H1 (cell line): ENCODE data around the gene TBC1D32. TPM values are rescaled to one million over a fixed set of nuclear protein-coding genes. Genes with fewer than 3 reads are reported as not detected.

Experiments used
- CREB1 ChIP-seq: IDR thresholded peaks from 2 replicates; pipeline ENCODE4 v1.6.1; 2012; ENCODE audit warnings: inconsistent platforms
- KDM4A ChIP-seq: IDR thresholded peaks from one replicate; pipeline ENCODE4 v1.7.1; 2012; ENCODE audit warnings: low read depth, mild to moderate bottlenecking, moderate library complexity, low read length, inconsistent platforms; ENCODE audit not compliant: severe bottlenecking
- RFX5 ChIP-seq: IDR thresholded peaks from 2 replicates; pipeline ENCODE4 v1.6.1; 2011; ENCODE audit warnings: low read depth, low read length, improper control_type of control experiment, borderline replicate concordance
- SP1 ChIP-seq: IDR thresholded peaks from 2 replicates; pipeline ENCODE4 v1.6.1; 2011; ENCODE audit warnings: low read depth, low read length
- TEAD4 ChIP-seq: IDR thresholded peaks from 2 replicates; pipeline ENCODE4 v1.6.1; 2012; ENCODE audit warnings: low read depth, low read length, inconsistent platforms, mixed read lengths
- YY1 ChIP-seq: IDR thresholded peaks from 2 replicates; pipeline ENCODE4 v1.6.1; 2011; ENCODE audit warnings: low read depth, mild to moderate bottlenecking, low read length
- polyA plus RNA-seq, 7 experiments: library from polyadenylated mRNA; depleted of rRNA in 3 of 7; stranded (reverse) in 5 of 7; unstranded in 2 of 7; fragments of >200 nt in 5 of 7; fragments of 200-250 nt in 2 of 7; gene quantifications; 1 replicate in 5 of 7; 2 replicates in 1 of 7; 4 replicates in 1 of 7; pipeline versions ENCODE4 v1.2.1 to v1.2.3, GENCODE V29; 2011 to 2013; ENCODE audit warnings: missing spikeins in 2 of 7, mixed read lengths in 2 of 7
- total RNA-seq: library from RNA; stranded (reverse); fragmentation: NEBNext Ultra II Directional; extraction: Animal tissue kit (Norgen Biotek cat#: 25700); gene quantifications from 2 replicates; pipeline ENCODE4 v1.2.1, GENCODE V29; 2021
- TF ChIP-seq, protein P1 (sequence below): fragments of 300-600 bp; sonication (generic); IDR thresholded peaks from 2 replicates; pipeline ENCODE4 v1.7.1; 2012; ENCODE audit warnings: low read length, moderate library complexity, mild to moderate bottlenecking, inconsistent platforms; ENCODE audit not compliant: insufficient replicate concordance
- TF ChIP-seq, protein P2 (sequence below), 3 experiments: IDR thresholded peaks; 1 replicate in 2 of 3; 2 replicates in 1 of 3; pipeline versions ENCODE4 v1.5.1 to v1.6.1; 2011; ENCODE audit warnings: low read length in 3 of 3, mild to moderate bottlenecking in 3 of 3, inconsistent platforms in 2 of 3, low read depth in 1 of 3, moderate library complexity in 1 of 3; ENCODE audit not compliant: insufficient read depth in 1 of 3; ENCODE audit errors: control extremely low read depth in 1 of 3

TBC1D32 gene
- total and polyA plus RNA-seq, 2 of the 8 experiments (the other 6 are each of a cell fraction or from before 2014, with no cell fraction given): 5.3 to 7.1 TPM

DNA sequence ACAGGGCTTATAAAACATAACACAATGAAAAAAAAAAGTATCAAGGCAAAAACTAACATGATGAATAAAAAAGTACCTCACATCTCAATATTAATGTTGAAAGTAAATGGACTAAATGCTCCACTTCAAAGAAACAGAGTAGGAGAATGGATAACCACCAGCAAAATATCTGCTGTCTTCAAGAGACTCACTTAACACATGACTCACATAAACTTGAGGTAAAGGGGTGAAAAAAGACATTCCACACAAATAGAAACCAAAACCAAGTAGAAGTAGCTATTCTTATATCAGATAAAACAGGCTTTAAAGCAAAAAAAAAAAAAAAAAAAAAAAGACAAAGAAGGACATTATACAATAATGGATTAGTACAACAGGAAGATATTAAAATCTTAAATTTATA, 86.9 kb downstream of the TBC1D32 start (continued):
- TF ChIP-seq, protein P1, sequence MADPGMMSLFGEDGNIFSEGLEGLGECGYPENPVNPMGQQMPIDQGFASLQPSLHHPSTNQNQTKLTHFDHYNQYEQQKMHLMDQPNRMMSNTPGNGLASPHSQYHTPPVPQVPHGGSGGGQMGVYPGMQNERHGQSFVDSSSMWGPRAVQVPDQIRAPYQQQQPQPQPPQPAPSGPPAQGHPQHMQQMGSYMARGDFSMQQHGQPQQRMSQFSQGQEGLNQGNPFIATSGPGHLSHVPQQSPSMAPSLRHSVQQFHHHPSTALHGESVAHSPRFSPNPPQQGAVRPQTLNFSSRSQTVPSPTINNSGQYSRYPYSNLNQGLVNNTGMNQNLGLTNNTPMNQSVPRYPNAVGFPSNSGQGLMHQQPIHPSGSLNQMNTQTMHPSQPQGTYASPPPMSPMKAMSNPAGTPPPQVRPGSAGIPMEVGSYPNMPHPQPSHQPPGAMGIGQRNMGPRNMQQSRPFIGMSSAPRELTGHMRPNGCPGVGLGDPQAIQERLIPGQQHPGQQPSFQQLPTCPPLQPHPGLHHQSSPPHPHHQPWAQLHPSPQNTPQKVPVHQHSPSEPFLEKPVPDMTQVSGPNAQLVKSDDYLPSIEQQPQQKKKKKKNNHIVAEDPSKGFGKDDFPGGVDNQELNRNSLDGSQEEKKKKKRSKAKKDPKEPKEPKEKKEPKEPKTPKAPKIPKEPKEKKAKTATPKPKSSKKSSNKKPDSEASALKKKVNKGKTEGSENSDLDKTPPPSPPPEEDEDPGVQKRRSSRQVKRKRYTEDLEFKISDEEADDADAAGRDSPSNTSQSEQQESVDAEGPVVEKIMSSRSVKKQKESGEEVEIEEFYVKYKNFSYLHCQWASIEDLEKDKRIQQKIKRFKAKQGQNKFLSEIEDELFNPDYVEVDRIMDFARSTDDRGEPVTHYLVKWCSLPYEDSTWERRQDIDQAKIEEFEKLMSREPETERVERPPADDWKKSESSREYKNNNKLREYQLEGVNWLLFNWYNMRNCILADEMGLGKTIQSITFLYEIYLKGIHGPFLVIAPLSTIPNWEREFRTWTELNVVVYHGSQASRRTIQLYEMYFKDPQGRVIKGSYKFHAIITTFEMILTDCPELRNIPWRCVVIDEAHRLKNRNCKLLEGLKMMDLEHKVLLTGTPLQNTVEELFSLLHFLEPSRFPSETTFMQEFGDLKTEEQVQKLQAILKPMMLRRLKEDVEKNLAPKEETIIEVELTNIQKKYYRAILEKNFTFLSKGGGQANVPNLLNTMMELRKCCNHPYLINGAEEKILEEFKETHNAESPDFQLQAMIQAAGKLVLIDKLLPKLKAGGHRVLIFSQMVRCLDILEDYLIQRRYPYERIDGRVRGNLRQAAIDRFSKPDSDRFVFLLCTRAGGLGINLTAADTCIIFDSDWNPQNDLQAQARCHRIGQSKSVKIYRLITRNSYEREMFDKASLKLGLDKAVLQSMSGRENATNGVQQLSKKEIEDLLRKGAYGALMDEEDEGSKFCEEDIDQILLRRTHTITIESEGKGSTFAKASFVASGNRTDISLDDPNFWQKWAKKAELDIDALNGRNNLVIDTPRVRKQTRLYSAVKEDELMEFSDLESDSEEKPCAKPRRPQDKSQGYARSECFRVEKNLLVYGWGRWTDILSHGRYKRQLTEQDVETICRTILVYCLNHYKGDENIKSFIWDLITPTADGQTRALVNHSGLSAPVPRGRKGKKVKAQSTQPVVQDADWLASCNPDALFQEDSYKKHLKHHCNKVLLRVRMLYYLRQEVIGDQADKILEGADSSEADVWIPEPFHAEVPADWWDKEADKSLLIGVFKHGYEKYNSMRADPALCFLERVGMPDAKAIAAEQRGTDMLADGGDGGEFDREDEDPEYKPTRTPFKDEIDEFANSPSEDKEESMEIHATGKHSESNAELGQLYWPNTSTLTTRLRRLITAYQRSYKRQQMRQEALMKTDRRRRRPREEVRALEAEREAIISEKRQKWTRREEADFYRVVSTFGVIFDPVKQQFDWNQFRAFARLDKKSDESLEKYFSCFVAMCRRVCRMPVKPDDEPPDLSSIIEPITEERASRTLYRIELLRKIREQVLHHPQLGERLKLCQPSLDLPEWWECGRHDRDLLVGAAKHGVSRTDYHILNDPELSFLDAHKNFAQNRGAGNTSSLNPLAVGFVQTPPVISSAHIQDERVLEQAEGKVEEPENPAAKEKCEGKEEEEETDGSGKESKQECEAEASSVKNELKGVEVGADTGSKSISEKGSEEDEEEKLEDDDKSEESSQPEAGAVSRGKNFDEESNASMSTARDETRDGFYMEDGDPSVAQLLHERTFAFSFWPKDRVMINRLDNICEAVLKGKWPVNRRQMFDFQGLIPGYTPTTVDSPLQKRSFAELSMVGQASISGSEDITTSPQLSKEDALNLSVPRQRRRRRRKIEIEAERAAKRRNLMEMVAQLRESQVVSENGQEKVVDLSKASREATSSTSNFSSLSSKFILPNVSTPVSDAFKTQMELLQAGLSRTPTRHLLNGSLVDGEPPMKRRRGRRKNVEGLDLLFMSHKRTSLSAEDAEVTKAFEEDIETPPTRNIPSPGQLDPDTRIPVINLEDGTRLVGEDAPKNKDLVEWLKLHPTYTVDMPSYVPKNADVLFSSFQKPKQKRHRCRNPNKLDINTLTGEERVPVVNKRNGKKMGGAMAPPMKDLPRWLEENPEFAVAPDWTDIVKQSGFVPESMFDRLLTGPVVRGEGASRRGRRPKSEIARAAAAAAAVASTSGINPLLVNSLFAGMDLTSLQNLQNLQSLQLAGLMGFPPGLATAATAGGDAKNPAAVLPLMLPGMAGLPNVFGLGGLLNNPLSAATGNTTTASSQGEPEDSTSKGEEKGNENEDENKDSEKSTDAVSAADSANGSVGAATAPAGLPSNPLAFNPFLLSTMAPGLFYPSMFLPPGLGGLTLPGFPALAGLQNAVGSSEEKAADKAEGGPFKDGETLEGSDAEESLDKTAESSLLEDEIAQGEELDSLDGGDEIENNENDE: no peak
- TF ChIP-seq KDM4A (no peak), RFX5 (no peak), YY1 (no peak), CREB1 (no peak), SP1 (no peak), TEAD4 (no peak)
- TF ChIP-seq, protein P2, sequence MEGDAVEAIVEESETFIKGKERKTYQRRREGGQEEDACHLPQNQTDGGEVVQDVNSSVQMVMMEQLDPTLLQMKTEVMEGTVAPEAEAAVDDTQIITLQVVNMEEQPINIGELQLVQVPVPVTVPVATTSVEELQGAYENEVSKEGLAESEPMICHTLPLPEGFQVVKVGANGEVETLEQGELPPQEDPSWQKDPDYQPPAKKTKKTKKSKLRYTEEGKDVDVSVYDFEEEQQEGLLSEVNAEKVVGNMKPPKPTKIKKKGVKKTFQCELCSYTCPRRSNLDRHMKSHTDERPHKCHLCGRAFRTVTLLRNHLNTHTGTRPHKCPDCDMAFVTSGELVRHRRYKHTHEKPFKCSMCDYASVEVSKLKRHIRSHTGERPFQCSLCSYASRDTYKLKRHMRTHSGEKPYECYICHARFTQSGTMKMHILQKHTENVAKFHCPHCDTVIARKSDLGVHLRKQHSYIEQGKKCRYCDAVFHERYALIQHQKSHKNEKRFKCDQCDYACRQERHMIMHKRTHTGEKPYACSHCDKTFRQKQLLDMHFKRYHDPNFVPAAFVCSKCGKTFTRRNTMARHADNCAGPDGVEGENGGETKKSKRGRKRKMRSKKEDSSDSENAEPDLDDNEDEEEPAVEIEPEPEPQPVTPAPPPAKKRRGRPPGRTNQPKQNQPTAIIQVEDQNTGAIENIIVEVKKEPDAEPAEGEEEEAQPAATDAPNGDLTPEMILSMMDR (IDR thresholded peaks at IDR 0.05; ENCODE audit: control extremely low read depth in 1 of 3, insufficient read depth in 1 of 3, low read depth in 1 of 3, low read length in 3 of 3): no peak
